HG02852 (cell line): ENCODE data around the gene SATB1.
"Not testable (repeated sequence)": the region's sequence is repeated elsewhere in the genome, so short reads cannot be mapped to it uniquely, and the experiment has no call there.

Experiments
- ATAC-seq: cut with Tn5 transposase; IDR thresholded peaks from one replicate; pipeline ENCODE4 v1.9.1; 2021; ENCODE audit warnings: mild to moderate bottlenecking, moderate library complexity; ENCODE audit not compliant: unreplicated experiment

SATB1 gene

GRCh38 chr3:18424729-18425640, at the start of gene SATB1:
TSS of gene SATB1 (minus strand) at chr3:18425339. CDS start at chr3:18420967, 4,372 bp downstream.
- peak; percentile 52 for ATAC-seq

- ATAC-seq = no peak
These were observed 49.1 kb upstream of the SATB1 start for GRCh38 chr3:18474202-18474601.

GRCh38 chr3:18469775-18470174, 44.6 kb upstream of the SATB1 start:
- ATAC-seq = no peak

GRCh38 chr3:18466136-18466535, 41.0 kb upstream of the SATB1 start:
- ATAC-seq = no peak

- no peak for ATAC-seq
These were observed 29.6 kb upstream of the SATB1 start for GRCh38 chr3:18454766-18455165.

- ATAC-seq = not testable (repeated sequence)
These were observed 24.5 kb upstream of the SATB1 start for GRCh38 chr3:18449618-18450017.

GRCh38 chr3:18447720-18448119, 22.6 kb upstream of the SATB1 start:
- no peak for ATAC-seq

GRCh38 chr3:18446149-18446825, 21.1 kb upstream of the SATB1 start:
- ATAC-seq = no peak

- ATAC-seq = peak; percentile 21
These were observed 20.4 kb upstream of the SATB1 start for GRCh38 chr3:18445401-18446148.

- peak; percentile 88 for ATAC-seq
These were observed 19.7 kb upstream of the SATB1 start for GRCh38 chr3:18444595-18445400.

GRCh38 chr3:18443665-18444594, 18.8 kb upstream of the SATB1 start:
- no peak for ATAC-seq

- no peak for ATAC-seq
These were observed 17.9 kb upstream of the SATB1 start for GRCh38 chr3:18442756-18443664.

GRCh38 chr3:18441551-18441950, 16.4 kb upstream of the SATB1 start:
- no peak for ATAC-seq

- ATAC-seq = no peak
These were observed 15.1 kb upstream of the SATB1 start for GRCh38 chr3:18440066-18440722.

GRCh38 chr3:18439281-18439680, 14.1 kb upstream of the SATB1 start:
- no peak for ATAC-seq

GRCh38 chr3:18438586-18438985, 13.4 kb upstream of the SATB1 start:
- ATAC-seq = no peak

GRCh38 chr3:18436213-18436612, 11.1 kb upstream of the SATB1 start:
- no peak for ATAC-seq

GRCh38 chr3:18434711-18435110, 9.6 kb upstream of the SATB1 start:
- ATAC-seq = no peak
